ENCODE measurements around the gene FRG1.
"Not testable (repeated sequence)": the region's sequence is repeated elsewhere in the genome, so short reads cannot be mapped to it uniquely, and the experiment has no call there.

Gene FRG1

DNA sequence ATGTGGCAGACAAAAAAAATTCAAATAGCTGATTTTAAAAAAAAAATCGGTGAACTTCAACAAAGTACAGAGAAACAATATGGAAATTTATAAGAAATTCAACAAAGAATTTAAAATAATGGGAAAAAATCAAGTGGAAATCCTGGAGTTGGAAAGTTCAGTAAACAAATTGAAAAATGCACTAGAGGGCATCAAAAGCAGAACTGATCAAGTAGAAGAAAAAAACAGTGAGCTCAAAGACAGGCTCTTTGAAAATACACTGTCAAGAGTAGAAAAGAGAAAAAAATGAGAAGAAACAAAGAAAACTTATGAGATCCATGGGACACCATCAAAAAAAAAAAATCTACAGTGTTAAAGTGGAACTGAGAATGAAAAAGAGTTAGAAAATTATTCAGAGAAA lies 19.6 kb upstream of the FRG1 start:
- no peak overlapping the region for H3K4me3 ChIP-seq (ENCODE audit: low read depth, low read length)
- ChIA-PET POLR2A (no interaction called here), CTCF (no interaction called here)
- no peak for DNase-seq (ENCODE audit: low read depth, low spot score)
- no peak for TF ChIP-seq CTCF (IDR thresholded peaks at IDR 0.05; ENCODE audit: insufficient read depth, low read length, missing control alignments)

GRCh38 chr4:189926742-189927141 lies 13.9 kb upstream of the FRG1 start:
- H3K4me3 ChIP-seq (ENCODE audit: low read depth, low read length); DNase-seq (ENCODE audit: low read depth, low spot score); POLR2A ChIA-PET; CTCF ChIA-PET: not testable (repeated sequence)

GRCh38 chr4:189941005-189941450 lies 356 bp downstream of the FRG1 start:
- CTCF ChIA-PET, result interaction anchor here (0.8 to 2.5 kb wide), 3 partner anchors 9 to 22 kb away, joined by 3 to 13 read pairs (median 3); no protein-coding TSS in a partner anchor
- peak overlapping the region; percentile 89 for H3K4me3 ChIP-seq (ENCODE audit: low read depth, low read length)
- POLR2A ChIA-PET, result no interaction called here
- no peak for DNase-seq (ENCODE audit: low read depth, low spot score)
- TF ChIP-seq CTCF (IDR thresholded peaks at IDR 0.05; ENCODE audit: insufficient read depth, low read length, missing control alignments), result no peak

- DNase-seq (ENCODE audit: low read depth, low spot score); H3K4me3 ChIP-seq (ENCODE audit: low read depth, low read length); CTCF ChIA-PET; POLR2A ChIA-PET: not testable (repeated sequence)
These were observed 1.7 kb downstream of the FRG1 start for GRCh38 chr4:189942412-189942811.

- CTCF ChIA-PET; H3K4me3 ChIP-seq (ENCODE audit: low read depth, low read length); DNase-seq (ENCODE audit: low read depth, low spot score); POLR2A ChIA-PET: not testable (repeated sequence)
These were observed 3.4 kb downstream of the FRG1 start for GRCh38 chr4:189944077-189944476.

DNA sequence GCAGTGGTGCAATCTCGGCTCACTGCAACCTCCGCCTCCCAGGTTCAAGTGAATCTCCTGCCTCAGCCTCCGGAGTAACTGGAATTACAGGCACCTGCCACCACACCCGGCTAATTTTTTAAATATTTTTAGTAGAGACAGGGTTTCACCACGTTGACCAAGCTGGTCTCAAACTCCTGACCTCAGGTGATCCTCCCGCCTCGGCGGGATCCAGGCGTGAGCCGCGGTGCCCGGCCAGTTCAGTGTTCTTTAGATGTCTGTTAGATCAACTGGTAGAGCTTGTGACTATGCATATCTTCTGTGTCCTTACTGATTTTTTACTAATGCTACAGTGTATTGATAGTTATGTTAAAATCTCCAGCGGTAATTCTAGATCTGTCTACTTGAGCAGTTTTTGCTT lies 6.2 kb downstream of the FRG1 start:
- H3K4me3 ChIP-seq (ENCODE audit: low read depth, low read length); CTCF ChIA-PET; DNase-seq (ENCODE audit: low read depth, low spot score); POLR2A ChIA-PET: not testable (repeated sequence)

DNA sequence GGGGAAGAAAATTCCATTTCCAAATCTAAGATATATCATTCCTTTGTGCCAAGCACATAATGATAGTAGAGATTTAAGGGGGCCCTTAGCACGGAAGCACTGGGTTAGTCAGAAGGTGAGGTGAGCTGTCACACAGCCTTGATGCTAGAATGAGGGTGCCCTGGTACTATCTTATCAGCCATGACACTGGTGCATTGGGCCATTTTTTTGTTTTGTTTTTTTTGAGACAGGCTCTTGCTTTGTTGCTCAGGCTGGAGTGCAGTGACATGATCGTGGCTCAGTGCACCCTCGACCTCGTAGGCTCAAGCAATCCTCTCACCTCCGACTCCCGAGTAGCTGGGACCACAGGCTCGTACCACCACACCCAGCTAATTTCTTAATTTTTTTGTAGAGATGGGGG lies 7.8 kb downstream of the FRG1 start:
- POLR2A ChIA-PET; H3K4me3 ChIP-seq (ENCODE audit: low read depth, low read length); DNase-seq (ENCODE audit: low read depth, low spot score): not testable (repeated sequence)
- CTCF ChIA-PET, result interaction anchor here (3.1 kb wide), 1 partner anchor 8 kb away, joined by 13 read pairs; the partner anchor contains the start of gene FRG1

- DNase-seq (ENCODE audit: low read depth, low spot score); POLR2A ChIA-PET; H3K4me3 ChIP-seq (ENCODE audit: low read depth, low read length); CTCF ChIA-PET: not testable (repeated sequence)
These were observed 28.6 kb downstream of the FRG1 start for GRCh38 chr4:189969291-189969690.

GRCh38 chr4:189973646-189974045 lies 33.0 kb downstream of the FRG1 start:
- H3K4me3 ChIP-seq (ENCODE audit: low read depth, low read length), result no peak overlapping the region
- POLR2A ChIA-PET, result no interaction called here
- no peak for TF ChIP-seq CTCF (IDR thresholded peaks at IDR 0.05; ENCODE audit: insufficient read depth, low read length, missing control alignments)
- no peak for DNase-seq (ENCODE audit: low read depth, low spot score)
- CTCF ChIA-PET, result no interaction called here

DNA sequence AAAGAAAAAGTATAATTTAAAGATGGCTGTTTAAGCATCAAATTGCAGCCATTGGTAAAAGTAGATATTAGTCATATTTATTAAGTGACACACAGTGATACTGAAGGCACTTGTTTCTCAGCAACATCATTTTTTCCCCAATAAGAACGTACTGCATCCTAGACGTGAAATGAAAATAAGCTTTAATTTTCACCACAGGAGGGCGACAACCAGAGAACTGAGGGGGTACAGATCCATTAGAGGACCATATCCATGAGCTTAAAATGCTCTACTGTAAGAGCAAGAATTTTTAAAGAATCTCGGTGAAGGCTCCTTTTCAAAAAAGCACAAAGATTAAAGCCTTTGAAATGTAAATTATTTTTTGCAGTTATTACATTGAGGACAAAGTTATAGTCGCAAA lies 33.4 kb downstream of the FRG1 start:
- ChIA-PET CTCF (interaction anchor here (0.8 kb wide), 1 partner anchor 15 kb away, joined by 3 read pairs; no protein-coding TSS in a partner anchor), POLR2A (no interaction called here)
- DNase-seq (ENCODE audit: low read depth, low spot score), result no peak
- H3K4me3 ChIP-seq (ENCODE audit: low read depth, low read length), result no peak overlapping the region
- no peak for TF ChIP-seq CTCF (IDR thresholded peaks at IDR 0.05; ENCODE audit: insufficient read depth, low read length, missing control alignments)
